ENCODE results near the gene DENND2D.

GRCh38 chr1:111196213-111196612 is 4.2 kb downstream of the DENND2D start:
- TF ChIP-seq REST (IDR thresholded peaks at IDR 0.05; ENCODE audit: borderline replicate concordance) (no peak), CTCF (IDR thresholded peaks at IDR 0.05; ENCODE audit: poor library complexity, severe bottlenecking) (no peak)

All from neural cell (in vitro differentiated cells).